IMR-90 (cell line): ENCODE measurements around the gene CFAP61. TPM values are rescaled to one million over a fixed set of nuclear protein-coding genes. Genes with fewer than 3 reads are reported as not detected.

ENCODE experiments used
- ATAC-seq: fragments of 200-7000 bp; cut with Tn5 transposase; 2 replicates; pipeline ENCODE4 v1.9.1; 2020; ENCODE audit warnings: low read depth, mild to moderate bottlenecking, moderate library complexity
- BruUV-seq: library from RNA; stranded (reverse); fragments of 400-500 nt; replicated peaks from 2 replicates; lab custom pipeline; 2021; lab: Mats Ljungman, UMichigan
- CTCF ChIA-PET: fragments of 300-600 bp; formaldehyde crosslinking; extraction: SDS; loops from one replicate; lab custom pipeline; 2021; ENCODE audit warnings: antibody characterized with exemption; lab: Yijun Ruan, JAX
- POLR2A ChIA-PET: fragments of 300-600 bp; sonication (Branson Sonifier 250); formaldehyde crosslinking; loops from one replicate; lab custom pipeline; 2022; ENCODE audit warnings: antibody characterized with exemption; ENCODE audit not compliant: unreplicated experiment; lab: Charles Lee
- DNase-seq: peaks from one replicate; pipeline ENCODE4 v3.0.0; 2013
- H2AFZ ChIP-seq: replicated peaks from 2 replicates; pipeline ENCODE3; 2013; ENCODE audit warnings: low read length, mild to moderate bottlenecking; ENCODE audit not compliant: poor library complexity
- H2AK5ac ChIP-seq: 2 replicates; pipeline ENCODE4 v1.6.1; 2013; ENCODE audit warnings: low read depth, low read length, inconsistent platforms
- H2AK9ac ChIP-seq: replicated peaks from 2 replicates; pipeline ENCODE3; 2013; ENCODE audit warnings: mild to moderate bottlenecking, low read depth, low read length, moderate library complexity; ENCODE audit not compliant: poor library complexity
- H2BK120ac ChIP-seq: 2 replicates; pipeline ENCODE4 v1.6.1; 2013; ENCODE audit warnings: low read depth, low read length, inconsistent platforms
- H2BK15ac ChIP-seq: 3 replicates; pipeline ENCODE4 v1.6.1; 2013; ENCODE audit warnings: low read depth, low read length, inconsistent platforms
- H2BK20ac ChIP-seq: 2 replicates; pipeline ENCODE4 v1.6.1; 2013; ENCODE audit warnings: low read depth, mild to moderate bottlenecking, inconsistent platforms, low read length, moderate library complexity
- H2BK5ac ChIP-seq: 2 replicates; pipeline ENCODE4 v1.6.1; 2013; ENCODE audit warnings: mild to moderate bottlenecking, low read depth, low read length, inconsistent platforms; ENCODE audit not compliant: poor library complexity, severe bottlenecking
- H3K14ac ChIP-seq: replicated peaks from 2 replicates; pipeline ENCODE4 v1.6.1; 2013; ENCODE audit warnings: low read depth, low read length, inconsistent platforms
- H3K18ac ChIP-seq: 2 replicates; pipeline ENCODE4 v1.6.1; 2013; ENCODE audit warnings: low read depth, low read length, control low read depth
- H3K23ac ChIP-seq: 2 replicates; pipeline ENCODE4 v1.6.1; 2013; ENCODE audit warnings: low read depth, low read length, inconsistent platforms
- H3K27ac ChIP-seq: 2 replicates; pipeline ENCODE4 v1.5.1; 2013; ENCODE audit warnings: mild to moderate bottlenecking, control low read depth, low read length; ENCODE audit not compliant: insufficient read depth
- H3K27me3 ChIP-seq: 2 replicates; pipeline ENCODE4 v1.6.1; 2013; ENCODE audit warnings: low read length; ENCODE audit not compliant: control insufficient read depth, insufficient read depth
- H3K36me3 ChIP-seq: 2 replicates; pipeline ENCODE4 v1.6.1; 2013; ENCODE audit warnings: low read length, mixed read lengths; ENCODE audit not compliant: control insufficient read depth, insufficient read depth
- H3K4ac ChIP-seq: 2 replicates; pipeline ENCODE4 v1.6.1; 2013; ENCODE audit warnings: low read depth, low read length, inconsistent platforms
- H3K4me1 ChIP-seq: 2 replicates; pipeline ENCODE4 v1.6.1; 2013; ENCODE audit warnings: low read length, mixed read lengths; ENCODE audit not compliant: control insufficient read depth, insufficient read depth
- H3K4me2 ChIP-seq: 2 replicates; pipeline ENCODE4 v1.6.1; 2013; ENCODE audit warnings: low read depth, mild to moderate bottlenecking, control low read depth, low read length, moderate library complexity
- H3K4me3 ChIP-seq: 2 replicates; pipeline ENCODE4 v1.5.1; 2013; ENCODE audit warnings: low read depth, mild to moderate bottlenecking, control low read depth, low read length, moderate library complexity; ENCODE audit not compliant: insufficient read depth
- H3K56ac ChIP-seq: 2 replicates; pipeline ENCODE4 v1.6.1; 2013; ENCODE audit warnings: low read length, inconsistent platforms; ENCODE audit not compliant: insufficient read depth; ENCODE audit errors: extremely low read depth
- H3K79me1 ChIP-seq, 2 experiments: 2 replicates each; pipeline ENCODE4 v1.6.1; 2013; ENCODE audit warnings: low read length in 2 of 2, inconsistent platforms in 1 of 2, low read depth in 1 of 2
- H3K9ac ChIP-seq: 2 replicates; pipeline ENCODE4 v1.6.1; 2013; ENCODE audit warnings: low read depth, low read length, control low read depth
- H3K9me1 ChIP-seq: 2 replicates; pipeline ENCODE4 v1.6.1; 2013; ENCODE audit warnings: low read length, inconsistent platforms; ENCODE audit not compliant: insufficient read depth
- H3K9me3 ChIP-seq: 2 replicates; pipeline ENCODE4 v1.6.1; 2013; ENCODE audit warnings: low read length; ENCODE audit not compliant: control insufficient read depth, insufficient read depth
- H4K20me1 ChIP-seq: 2 replicates; pipeline ENCODE4 v1.6.1; 2013; ENCODE audit warnings: low read length, inconsistent platforms; ENCODE audit not compliant: insufficient read depth
- H4K5ac ChIP-seq: 2 replicates; pipeline ENCODE4 v1.6.1; 2013; ENCODE audit warnings: mild to moderate bottlenecking, low read depth, low read length, control low read depth
- H4K8ac ChIP-seq, 2 experiments: 2 replicates each; pipeline ENCODE4 v1.6.1; 2013; ENCODE audit warnings: low read depth in 2 of 2, low read length in 2 of 2, control low read depth in 1 of 2, inconsistent platforms in 1 of 2
- H4K91ac ChIP-seq: 2 replicates; pipeline ENCODE4 v1.6.1; 2013; ENCODE audit warnings: low read depth, low read length, inconsistent platforms; ENCODE audit not compliant: insufficient read depth
- BHLHE40 ChIP-seq: fragments of 150-350 bp; IDR thresholded peaks from 2 replicates; pipeline ENCODE4 v1.6.1; 2016; ENCODE audit warnings: mild to moderate bottlenecking, low read depth, low read length
- CEBPB ChIP-seq: IDR thresholded peaks from 2 replicates; pipeline ENCODE4 v1.6.1; 2012; ENCODE audit warnings: low read depth, low read length, improper control_type of control experiment
- CHD1 ChIP-seq: IDR thresholded peaks from 2 replicates; pipeline ENCODE4 v1.6.1; 2012; ENCODE audit warnings: low read depth, low read length, improper control_type of control experiment
- POLR2A ChIP-seq: IDR thresholded peaks from 2 replicates; pipeline ENCODE4 v1.6.1; 2012; ENCODE audit warnings: mild to moderate bottlenecking, low read depth, low read length
- RCOR1 ChIP-seq: IDR thresholded peaks from 2 replicates; pipeline ENCODE4 v1.6.1; 2012; ENCODE audit warnings: mild to moderate bottlenecking, low read length, improper control_type of control experiment; ENCODE audit not compliant: insufficient replicate concordance
- RFX5 ChIP-seq: IDR thresholded peaks from 2 replicates; pipeline ENCODE4 v1.8.0; 2012; ENCODE audit warnings: low read depth, mild to moderate bottlenecking, low read length, moderate library complexity
- WGBS, 2 experiments: methylation state at CpG; one replicate each; pipeline versions ENCODE4 v1.1.5 to v1.1.7; 2013; ENCODE audit warnings: missing lambda C conversion rate in 2 of 2; ENCODE audit not compliant: insufficient read length in 1 of 2; ENCODE audit errors: extremely low coverage in 2 of 2; 5-methylcytosine and 5-hydroxymethylcytosine counted together
- dilution Hi-C: fragments of 300-500 bp; cut with HindIII; formaldehyde crosslinking; loops from one replicate; pipeline ENCODE4 v1.14.3; 2018; ENCODE audit warnings: low sequenced_read_pairs; ENCODE audit not compliant: unreplicated experiment
- in situ Hi-C: fragments of 300-500 bp; cut with MboI; formaldehyde crosslinking; loops from 3 replicates; pipeline ENCODE4 v1.14.3; 2019; ENCODE audit warnings: low sequenced_read_pairs, inconsistent platforms, mixed read lengths
- intact Hi-C: fragments of 100-400 bp; cut with micrococcal nuclease; formaldehyde crosslinking; loops from 2 replicates; pipeline ENCODE4 v1.10.0; 2022
- polyA plus RNA-seq, 3 experiments: library from polyadenylated mRNA; depleted of rRNA; stranded (reverse); fragments of >200 nt; gene quantifications; 2 replicates each; pipeline ENCODE4 v1.2.3, GENCODE V29; 2012; ENCODE audit warnings: low replicate concordance in 1 of 3
- total RNA-seq: library from RNA; depleted of rRNA; stranded (reverse); fragments of >200 nt; gene quantifications from 2 replicates; pipeline ENCODE4 v1.2.3, GENCODE V29; 2012
- TF ChIP-seq, protein P1 (sequence below): fragments of 150-350 bp; IDR thresholded peaks from 2 replicates; pipeline ENCODE4 v1.6.1; 2017; ENCODE audit warnings: mild to moderate bottlenecking, antibody characterized with exemption, low read length, low read depth
- TF ChIP-seq, protein P2 (sequence below): conservative IDR thresholded peaks from 2 replicates; pipeline ENCODE4 v1.5.1; 2012; ENCODE audit warnings: mild to moderate bottlenecking, low read depth, low read length, improper control_type of control experiment

Gene CFAP61
- total and polyA plus RNA-seq, 2 of the 4 experiments (the other 2 are of a cell fraction) = 0.07 TPM; not detected in 1

DNA sequence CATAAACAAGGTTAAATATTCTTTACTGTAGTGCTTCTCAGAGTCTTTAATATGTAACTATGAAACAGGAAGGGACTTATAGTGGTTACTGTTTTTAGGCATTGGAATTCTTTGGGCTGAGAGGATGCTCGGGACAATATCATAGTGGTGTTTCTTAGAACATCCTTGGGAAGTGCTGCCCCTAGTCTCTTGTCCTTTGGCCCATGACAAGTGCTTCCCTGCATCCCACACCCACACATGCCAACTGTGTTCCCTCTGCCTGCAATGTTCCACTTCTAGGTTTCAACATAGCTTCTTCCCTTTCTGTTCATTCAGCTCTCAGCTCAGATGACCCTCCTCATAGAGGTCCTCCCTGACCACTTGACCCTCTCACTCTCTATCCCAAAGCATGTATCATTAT lies 37.6 kb downstream of the CFAP61 start:
- POLR2A ChIA-PET = no interaction called here
- intact Hi-C loops = loop anchor here (10.0 kb wide), 1 partner anchor 735 kb away; no protein-coding TSS in a partner anchor

More for the DNA sequence above, 37.6 kb downstream of the CFAP61 start:
- CTCF ChIA-PET = no interaction called here
- Histone ChIP-seq H3K4me1 (no peaks in the 10 kb centered on the region), H4K91ac (no peak overlapping the region), H2AFZ (no peak overlapping the region), H4K5ac (no peak overlapping the region), H3K27ac (no peak overlapping the region), H3K4ac (no peak overlapping the region), H3K27me3 (peaks cover 10% of the 10 kb centered on the region), H4K8ac (no peak overlapping the region), H3K36me3 (no peaks in the 10 kb centered on the region), H2BK120ac (no peak overlapping the region), H3K56ac (no peak overlapping the region), H3K9me1 (no peaks in the 10 kb centered on the region), H3K23ac (no peak overlapping the region), H3K9ac (no peak overlapping the region), H2BK20ac (no peak overlapping the region), H2BK5ac (no peak overlapping the region), H4K20me1 (no peaks in the 10 kb centered on the region), H2BK15ac (no peak overlapping the region), H3K18ac (no peak overlapping the region), H3K14ac (no peak overlapping the region), H3K4me2 (no peak overlapping the region), H3K4me3 (no peak overlapping the region), H2AK9ac (no peak overlapping the region), H3K79me1 (no peaks in the 10 kb centered on the region), H3K9me3 (no peaks in the 10 kb centered on the region), H2AK5ac (no peak overlapping the region)
- TF ChIP-seq, protein P1, sequence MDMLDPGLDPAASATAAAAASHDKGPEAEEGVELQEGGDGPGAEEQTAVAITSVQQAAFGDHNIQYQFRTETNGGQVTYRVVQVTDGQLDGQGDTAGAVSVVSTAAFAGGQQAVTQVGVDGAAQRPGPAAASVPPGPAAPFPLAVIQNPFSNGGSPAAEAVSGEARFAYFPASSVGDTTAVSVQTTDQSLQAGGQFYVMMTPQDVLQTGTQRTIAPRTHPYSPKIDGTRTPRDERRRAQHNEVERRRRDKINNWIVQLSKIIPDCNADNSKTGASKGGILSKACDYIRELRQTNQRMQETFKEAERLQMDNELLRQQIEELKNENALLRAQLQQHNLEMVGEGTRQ = no peak
- TF ChIP-seq RFX5 (no peak), RCOR1 (no peak), POLR2A (no peak), CHD1 (no peak), CEBPB (no peak), BHLHE40 (no peak)
- TF ChIP-seq, protein P2, sequence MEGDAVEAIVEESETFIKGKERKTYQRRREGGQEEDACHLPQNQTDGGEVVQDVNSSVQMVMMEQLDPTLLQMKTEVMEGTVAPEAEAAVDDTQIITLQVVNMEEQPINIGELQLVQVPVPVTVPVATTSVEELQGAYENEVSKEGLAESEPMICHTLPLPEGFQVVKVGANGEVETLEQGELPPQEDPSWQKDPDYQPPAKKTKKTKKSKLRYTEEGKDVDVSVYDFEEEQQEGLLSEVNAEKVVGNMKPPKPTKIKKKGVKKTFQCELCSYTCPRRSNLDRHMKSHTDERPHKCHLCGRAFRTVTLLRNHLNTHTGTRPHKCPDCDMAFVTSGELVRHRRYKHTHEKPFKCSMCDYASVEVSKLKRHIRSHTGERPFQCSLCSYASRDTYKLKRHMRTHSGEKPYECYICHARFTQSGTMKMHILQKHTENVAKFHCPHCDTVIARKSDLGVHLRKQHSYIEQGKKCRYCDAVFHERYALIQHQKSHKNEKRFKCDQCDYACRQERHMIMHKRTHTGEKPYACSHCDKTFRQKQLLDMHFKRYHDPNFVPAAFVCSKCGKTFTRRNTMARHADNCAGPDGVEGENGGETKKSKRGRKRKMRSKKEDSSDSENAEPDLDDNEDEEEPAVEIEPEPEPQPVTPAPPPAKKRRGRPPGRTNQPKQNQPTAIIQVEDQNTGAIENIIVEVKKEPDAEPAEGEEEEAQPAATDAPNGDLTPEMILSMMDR = no peak
- no peak for ATAC-seq
- dilution Hi-C loops = no loop called here
- no peak for DNase-seq
- BruUV-seq = no TSS peak
- in situ Hi-C loops = loop anchor here (10.0 kb wide), 1 partner anchor 505 kb away; no protein-coding TSS in a partner anchor
- 40% methylated on average over 1 of the region's 1 CpG; no CpG with 5 or more reads in 1 of the 2 experiments for WGBS, 2 experiments
